ENCODE measurements around the gene OSCAR.
"Not testable (repeated sequence)": the region's sequence is repeated elsewhere in the genome, so short reads cannot be mapped to it uniquely, and the experiment has no call there.

OSCAR gene

GRCh38 chr19:54124393-54124792, 23.8 kb upstream of the OSCAR start:
- DNase-seq, result no peak

GRCh38 chr19:54123682-54124081, 23.1 kb upstream of the OSCAR start:
- no peak for DNase-seq

GRCh38 chr19:54121259-54121658, 20.7 kb upstream of the OSCAR start:
- DNase-seq, result no peak

- DNase-seq, result peak; percentile 96 to 99
Observed at GRCh38 chr19:54115109-54116063, 14.8 kb upstream of the OSCAR start, which contains the start of the genes PRPF31 and TFPT. Gene PRPF31 (plus strand): TSS chr19:54115754. CDS start chr19:54118279, 2,525 bp downstream. Gene TFPT (minus strand): TSS chr19:54115657. CDS start chr19:54115269, 388 bp downstream.

GRCh38 chr19:54114340-54115108, 13.9 kb upstream of the OSCAR start:
- DNase-seq, result peak in 1 of 2 experiments; percentile 12

- DNase-seq, result no peak
Observed at GRCh38 chr19:54109651-54110050, 9.0 kb upstream of the OSCAR start.

GRCh38 chr19:54108496-54108895, 7.9 kb upstream of the OSCAR start:
- DNase-seq, result no peak

- no peak for DNase-seq
Observed at GRCh38 chr19:54107876-54108490, 7.4 kb upstream of the OSCAR start.

GRCh38 chr19:54106716-54107115, 6.1 kb upstream of the OSCAR start:
- DNase-seq, result no peak

- no peak for DNase-seq
Observed at GRCh38 chr19:54105796-54106195, 5.2 kb upstream of the OSCAR start.

GRCh38 chr19:54104998-54105715, 4.6 kb upstream of the OSCAR start:
- no peak for DNase-seq

- peak; percentile 99 to 100 for DNase-seq
Observed at GRCh38 chr19:54102421-54103169, 2.0 kb upstream of the OSCAR start, which contains the start of gene NDUFA3. Gene NDUFA3 (plus strand): TSS chr19:54102855. CDS start chr19:54102879, 24 bp downstream.

- not testable (repeated sequence) for DNase-seq
Observed at GRCh38 chr19:54099903-54100255, 724 bp downstream of the OSCAR start.

- no peak for DNase-seq
Observed at GRCh38 chr19:54099190-54099902, 1.3 kb downstream of the OSCAR start.

- DNase-seq, result no peak
Observed at GRCh38 chr19:54096617-54097106, 3.9 kb downstream of the OSCAR start.

- peak; percentile 21 to 44 for DNase-seq
Observed at GRCh38 chr19:54095859-54096616, 4.6 kb downstream of the OSCAR start.

GRCh38 chr19:54095136-54095858, 5.3 kb downstream of the OSCAR start:
- no peak for DNase-seq

GRCh38 chr19:54094426-54095000, 6.1 kb downstream of the OSCAR start:
- DNase-seq, result no peak

GRCh38 chr19:54084410-54084809, 16.2 kb downstream of the OSCAR start:
- DNase-seq, result no peak

All from NCI-H1930 (cell line).